ENCODE results near the gene PAK1. TPM values are rescaled to one million over a fixed set of nuclear protein-coding genes. Genes with fewer than 3 reads are reported as not detected.

PAK1 gene
- polyA plus RNA-seq, 1 donor (not counting 4 experiments of a cell fraction or from before 2014, with no cell fraction given) = 78.2 TPM

DNA sequence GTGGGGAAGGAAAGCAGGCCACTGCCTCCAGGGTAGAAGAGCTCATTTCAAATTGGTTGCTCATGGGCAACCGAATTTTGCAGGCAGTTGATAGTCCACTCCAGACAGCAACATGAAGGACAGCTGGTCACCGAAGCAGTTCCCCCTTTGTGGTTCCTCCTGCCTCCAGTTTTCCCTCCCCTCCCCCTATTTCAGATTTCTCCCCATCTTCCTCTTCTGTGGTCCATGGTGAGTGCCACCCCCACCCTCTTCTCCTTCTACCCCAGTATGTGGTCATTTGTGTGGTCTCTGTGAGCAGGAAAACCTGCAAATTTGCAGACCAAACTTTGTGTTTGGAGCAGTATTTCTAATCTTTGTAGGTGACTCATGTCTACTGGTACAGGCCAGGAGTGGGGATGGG is 38.2 kb upstream of the PAK1 start:
- Histone ChIP-seq H3K36me3 (ENCODE audit: control insufficient read depth in 2 of 2, extremely low read depth in 1 of 2, insufficient read depth in 2 of 2, low read length in 2 of 2) (no peaks in the 10 kb centered on the region), H3K4me2 (ENCODE audit: control insufficient read depth, extremely low read depth, insufficient read depth, low read depth, low read length) (no peak overlapping the region), H3K4me1 (ENCODE audit: control insufficient read depth, extremely low read depth, insufficient read depth, low read length) (peaks cover 8% of the 10 kb centered on the region), H3K27ac (ENCODE audit: control insufficient read depth, insufficient read depth, low read length) (no peak overlapping the region), H3K9me1 (ENCODE audit: control insufficient read depth, extremely low read depth, insufficient read depth, low read length) (no peaks in the 10 kb centered on the region), H3K79me2 (ENCODE audit: control insufficient read depth, insufficient read depth, low read length) (no peaks in the 10 kb centered on the region), H3K9me3 (ENCODE audit: control insufficient read depth, low read depth, low read length) (no peaks in the 10 kb centered on the region), H4K20me1 (ENCODE audit: control insufficient read depth, extremely low read depth, insufficient read depth, low read length) (no peaks in the 10 kb centered on the region), H2AFZ (ENCODE audit: control insufficient read depth, low read length) (no peak overlapping the region), H3K9ac (ENCODE audit: control insufficient read depth, extremely low read depth, insufficient read depth, low read length) (no peak overlapping the region), H3K27me3 (ENCODE audit: control insufficient read depth, extremely low read depth, insufficient read depth, low read length) (no peaks in the 10 kb centered on the region), H3K4me3 (ENCODE audit: control insufficient read depth in 2 of 3, extremely low read depth in 1 of 3, insufficient read depth in 2 of 3, low read depth in 1 of 3, low read length in 3 of 3) (no peak overlapping the region)
- TF ChIP-seq, protein P1, sequence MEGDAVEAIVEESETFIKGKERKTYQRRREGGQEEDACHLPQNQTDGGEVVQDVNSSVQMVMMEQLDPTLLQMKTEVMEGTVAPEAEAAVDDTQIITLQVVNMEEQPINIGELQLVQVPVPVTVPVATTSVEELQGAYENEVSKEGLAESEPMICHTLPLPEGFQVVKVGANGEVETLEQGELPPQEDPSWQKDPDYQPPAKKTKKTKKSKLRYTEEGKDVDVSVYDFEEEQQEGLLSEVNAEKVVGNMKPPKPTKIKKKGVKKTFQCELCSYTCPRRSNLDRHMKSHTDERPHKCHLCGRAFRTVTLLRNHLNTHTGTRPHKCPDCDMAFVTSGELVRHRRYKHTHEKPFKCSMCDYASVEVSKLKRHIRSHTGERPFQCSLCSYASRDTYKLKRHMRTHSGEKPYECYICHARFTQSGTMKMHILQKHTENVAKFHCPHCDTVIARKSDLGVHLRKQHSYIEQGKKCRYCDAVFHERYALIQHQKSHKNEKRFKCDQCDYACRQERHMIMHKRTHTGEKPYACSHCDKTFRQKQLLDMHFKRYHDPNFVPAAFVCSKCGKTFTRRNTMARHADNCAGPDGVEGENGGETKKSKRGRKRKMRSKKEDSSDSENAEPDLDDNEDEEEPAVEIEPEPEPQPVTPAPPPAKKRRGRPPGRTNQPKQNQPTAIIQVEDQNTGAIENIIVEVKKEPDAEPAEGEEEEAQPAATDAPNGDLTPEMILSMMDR (optimal IDR thresholded peaks at IDR 0.05 in 1 of 3, IDR thresholded peaks at IDR 0.05 in 1 of 3, conservative IDR thresholded peaks at IDR 0.05 in 1 of 3; ENCODE audit: extremely low read depth in 1 of 3, insufficient read depth in 2 of 3, low read length in 3 of 3) = no peak
- TF ChIP-seq EZH2 (IDR thresholded peaks at IDR 0.05; ENCODE audit: low read length) = no peak
- dilution Hi-C loops (cut with MboI; ENCODE audit: extremely low pct_ligation_motif_present, low sequenced_read_pairs) = no loop called here
- FAIRE-seq (no peak), DNase-seq (ENCODE audit: low read depth, low spot score) (no peak)

DNA sequence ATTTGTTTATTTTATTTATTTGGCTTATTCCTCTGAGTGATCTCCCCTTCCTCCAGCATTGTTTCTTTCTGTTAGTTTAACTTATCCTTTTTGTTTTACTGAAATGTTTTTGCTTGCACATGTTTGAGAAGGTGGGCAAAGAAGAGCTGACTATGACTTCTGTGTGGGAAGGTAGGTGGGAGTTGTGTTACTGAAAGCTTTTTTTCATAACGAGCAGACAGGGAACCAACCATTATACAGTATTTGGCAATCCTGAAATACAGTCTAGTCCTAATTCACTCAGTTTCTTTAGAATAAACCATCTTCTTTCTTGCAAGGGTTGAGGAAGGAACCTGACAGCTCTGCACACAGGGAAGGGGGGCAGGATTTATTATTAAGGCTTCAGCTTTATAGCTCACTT is 37.0 kb upstream of the PAK1 start:
- H3K4me1 ChIP-seq (ENCODE audit: control insufficient read depth, extremely low read depth, insufficient read depth, low read length) = peaks cover 20% of the 10 kb centered on the region
- dilution Hi-C loops (cut with MboI; ENCODE audit: extremely low pct_ligation_motif_present, low sequenced_read_pairs) = no loop called here

More for the DNA sequence above, 37.0 kb upstream of the PAK1 start:
- H3K9me3 ChIP-seq (ENCODE audit: control insufficient read depth, low read depth, low read length) = no peaks in the 10 kb centered on the region
- H3K27ac ChIP-seq (ENCODE audit: control insufficient read depth, insufficient read depth, low read length) = no peak overlapping the region
- H3K79me2 ChIP-seq (ENCODE audit: control insufficient read depth, insufficient read depth, low read length) = no peaks in the 10 kb centered on the region
- H3K9me1 ChIP-seq (ENCODE audit: control insufficient read depth, extremely low read depth, insufficient read depth, low read length) = no peaks in the 10 kb centered on the region
- H3K27me3 ChIP-seq (ENCODE audit: control insufficient read depth, extremely low read depth, insufficient read depth, low read length) = no peaks in the 10 kb centered on the region
- H4K20me1 ChIP-seq (ENCODE audit: control insufficient read depth, extremely low read depth, insufficient read depth, low read length) = no peaks in the 10 kb centered on the region
- H3K4me3 ChIP-seq (ENCODE audit: control insufficient read depth in 2 of 3, extremely low read depth in 1 of 3, insufficient read depth in 2 of 3, low read depth in 1 of 3, low read length in 3 of 3) = no peak overlapping the region
- no peak for DNase-seq (ENCODE audit: low read depth, low spot score)
- no peak overlapping the region for H2AFZ ChIP-seq (ENCODE audit: control insufficient read depth, low read length)
- TF ChIP-seq, protein P1 (optimal IDR thresholded peaks at IDR 0.05 in 1 of 3, IDR thresholded peaks at IDR 0.05 in 1 of 3, conservative IDR thresholded peaks at IDR 0.05 in 1 of 3; ENCODE audit: extremely low read depth in 1 of 3, insufficient read depth in 2 of 3, low read length in 3 of 3) = no peak
- TF ChIP-seq EZH2 (IDR thresholded peaks at IDR 0.05; ENCODE audit: low read length) = no peak
- H3K4me2 ChIP-seq (ENCODE audit: control insufficient read depth, extremely low read depth, insufficient read depth, low read depth, low read length) = no peak overlapping the region
- no peak overlapping the region for H3K9ac ChIP-seq (ENCODE audit: control insufficient read depth, extremely low read depth, insufficient read depth, low read length)
- H3K36me3 ChIP-seq (ENCODE audit: control insufficient read depth in 2 of 2, extremely low read depth in 1 of 2, insufficient read depth in 2 of 2, low read length in 2 of 2) = no peaks in the 10 kb centered on the region
- no peak for FAIRE-seq
